ENCODE data around the gene SPOP.

Gene SPOP

DNA sequence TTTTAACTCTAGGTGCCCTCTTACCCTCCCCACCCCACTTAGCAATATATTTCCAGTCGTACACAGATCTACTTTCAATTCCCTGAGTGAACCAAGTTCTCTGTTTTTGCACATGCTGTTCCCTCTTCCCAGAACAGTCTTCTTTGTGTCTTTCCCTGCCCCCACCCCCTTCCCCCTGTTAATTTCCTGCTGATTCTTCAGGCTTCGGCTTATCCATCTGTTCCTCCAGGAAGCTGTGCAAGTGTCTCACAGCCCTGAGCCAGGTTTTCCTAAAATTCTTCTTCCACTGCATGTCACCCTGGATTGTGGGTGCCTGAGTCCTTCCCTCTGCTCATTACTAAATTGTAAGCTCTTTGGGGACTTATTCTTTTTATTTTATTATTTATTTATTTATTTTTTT lies 12.4 kb upstream of the SPOP start:
- no peak for TF ChIP-seq CTCF (IDR thresholded peaks at IDR 0.05; ENCODE audit: control insufficient read depth, extremely low read depth, insufficient read depth)
- H3K4me3 ChIP-seq (ENCODE audit: low read depth, low read length) = no peak overlapping the region
- no peak for DNase-seq (ENCODE audit: low read depth)

DNA sequence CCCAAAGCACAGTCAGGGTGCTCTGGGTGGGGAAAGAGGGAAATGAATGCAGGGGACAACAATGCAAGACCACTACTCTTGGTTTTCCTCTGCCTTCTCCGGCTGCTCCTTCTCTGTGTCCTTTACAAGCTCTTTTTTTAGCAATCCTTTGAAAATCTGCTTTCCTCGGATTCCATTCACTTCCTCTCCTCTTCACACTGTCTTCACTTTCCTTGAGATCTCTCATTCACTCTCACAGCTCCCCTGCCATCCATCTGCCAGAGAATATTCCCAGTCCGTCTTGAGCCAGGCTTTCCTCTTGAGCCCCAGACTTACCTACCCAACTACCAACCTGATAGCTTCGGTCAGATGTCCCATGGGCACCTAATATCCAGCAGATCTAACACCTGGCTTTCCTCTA lies 11.0 kb upstream of the SPOP start:
- TF ChIP-seq CTCF (IDR thresholded peaks at IDR 0.05; ENCODE audit: control insufficient read depth, extremely low read depth, insufficient read depth) = no peak
- DNase-seq (ENCODE audit: low read depth) = no peak

DNA sequence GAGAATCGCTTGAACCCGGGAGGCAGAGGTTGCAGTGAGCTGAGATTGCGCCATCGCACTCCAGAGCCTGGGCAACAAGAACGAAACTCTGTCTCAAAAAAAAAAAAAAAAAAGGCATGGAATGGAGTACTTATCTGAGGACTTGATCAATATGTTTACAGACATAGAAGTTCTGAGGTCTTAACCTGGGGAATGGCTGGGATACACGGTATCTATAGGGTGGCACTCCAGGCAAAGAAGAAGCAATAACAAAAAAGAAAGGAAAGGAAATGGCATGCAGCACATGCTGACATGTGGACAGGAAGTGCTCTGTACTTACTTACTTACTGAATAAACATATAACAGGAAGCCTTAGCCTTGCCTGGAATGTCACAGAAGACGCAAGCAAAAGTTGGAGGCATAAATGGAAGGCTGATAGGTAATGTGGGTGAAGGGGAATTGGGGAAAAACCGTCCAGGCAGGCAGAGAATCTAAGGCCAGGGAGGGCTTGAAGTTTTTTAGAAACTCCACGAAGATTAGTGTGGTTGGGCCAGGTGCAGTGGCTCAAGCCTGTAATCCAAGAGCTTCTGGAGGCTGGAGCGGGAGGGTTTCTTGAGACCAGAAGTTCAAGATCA lies 10.1 kb upstream of the SPOP start:
- no peak for TF ChIP-seq CTCF (IDR thresholded peaks at IDR 0.05; ENCODE audit: control insufficient read depth, extremely low read depth, insufficient read depth)
- no peak overlapping the region for H3K4me3 ChIP-seq (ENCODE audit: low read depth, low read length)
- no peak for DNase-seq (ENCODE audit: low read depth)

More for the DNA sequence above, 11.0 kb upstream of the SPOP start:
- no peak overlapping the region for H3K4me3 ChIP-seq (ENCODE audit: low read depth, low read length)

DNA sequence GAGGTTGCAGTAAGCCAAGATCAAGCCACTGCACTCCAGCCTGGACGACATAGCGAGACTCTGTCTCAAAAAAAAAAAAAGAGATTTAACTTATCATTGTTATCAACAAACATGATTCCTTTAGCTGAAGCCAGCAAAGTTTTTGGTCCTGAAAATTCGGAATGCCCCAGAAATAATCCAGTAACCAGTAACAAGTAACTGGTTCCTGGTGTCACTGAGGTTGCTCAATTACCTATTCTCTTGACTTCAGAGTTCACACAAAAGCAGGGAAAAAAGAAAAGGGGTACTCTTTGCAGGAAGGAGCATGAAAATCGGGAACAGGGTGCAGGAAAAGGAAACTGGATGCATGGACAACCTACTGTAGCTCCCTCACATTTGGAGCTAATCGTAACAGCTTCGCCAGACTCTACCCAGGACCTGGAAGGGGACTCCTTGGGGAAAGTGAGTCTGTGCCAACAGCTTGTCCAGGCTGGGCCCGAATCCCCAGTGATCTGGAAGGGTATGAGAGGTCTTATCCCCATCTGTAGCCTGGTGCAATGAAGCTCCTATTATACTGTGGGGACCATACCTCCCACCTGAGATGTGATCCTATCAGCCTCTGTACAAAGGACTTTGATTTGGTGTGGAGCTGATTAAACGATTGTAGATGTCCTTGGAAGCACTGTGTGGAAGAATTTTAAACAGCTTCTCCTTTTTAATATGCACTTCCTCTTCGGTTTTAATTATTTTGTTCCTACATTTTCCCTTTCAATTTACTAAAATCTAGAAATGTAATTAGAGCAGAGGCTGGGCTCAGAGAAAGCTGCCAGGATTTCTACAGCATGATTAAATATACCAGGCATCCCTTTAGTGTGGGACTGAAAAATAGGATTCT lies 3.4 kb upstream of the SPOP start:
- TF ChIP-seq CTCF (IDR thresholded peaks at IDR 0.05; ENCODE audit: control insufficient read depth, extremely low read depth, insufficient read depth) = no peak
- no peak for DNase-seq (ENCODE audit: low read depth)
- no peak overlapping the region for H3K4me3 ChIP-seq (ENCODE audit: low read depth, low read length)

DNA sequence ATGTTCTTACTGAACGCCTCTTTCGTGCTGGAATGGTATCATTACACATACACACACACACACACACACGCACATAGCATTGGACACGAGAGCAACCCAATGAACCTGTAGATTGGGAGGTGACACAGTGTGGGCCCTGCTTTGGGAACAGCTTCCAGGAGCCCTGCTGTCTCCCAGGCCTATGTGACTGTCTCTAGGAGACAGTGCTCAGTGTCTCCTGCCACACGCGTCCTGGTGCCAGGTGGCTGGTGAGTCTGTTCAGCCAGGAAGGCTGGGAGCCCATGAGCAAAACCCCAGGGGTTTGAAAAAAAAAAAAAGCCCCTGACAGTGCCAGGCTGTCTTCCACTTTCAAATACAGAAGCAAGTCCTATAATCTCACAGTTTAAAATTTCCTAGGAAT lies 2.4 kb upstream of the SPOP start:
- no peak overlapping the region for H3K4me3 ChIP-seq (ENCODE audit: low read depth, low read length)
- no peak for DNase-seq (ENCODE audit: low read depth)
- TF ChIP-seq CTCF (IDR thresholded peaks at IDR 0.05; ENCODE audit: control insufficient read depth, extremely low read depth, insufficient read depth) = no peak

DNA sequence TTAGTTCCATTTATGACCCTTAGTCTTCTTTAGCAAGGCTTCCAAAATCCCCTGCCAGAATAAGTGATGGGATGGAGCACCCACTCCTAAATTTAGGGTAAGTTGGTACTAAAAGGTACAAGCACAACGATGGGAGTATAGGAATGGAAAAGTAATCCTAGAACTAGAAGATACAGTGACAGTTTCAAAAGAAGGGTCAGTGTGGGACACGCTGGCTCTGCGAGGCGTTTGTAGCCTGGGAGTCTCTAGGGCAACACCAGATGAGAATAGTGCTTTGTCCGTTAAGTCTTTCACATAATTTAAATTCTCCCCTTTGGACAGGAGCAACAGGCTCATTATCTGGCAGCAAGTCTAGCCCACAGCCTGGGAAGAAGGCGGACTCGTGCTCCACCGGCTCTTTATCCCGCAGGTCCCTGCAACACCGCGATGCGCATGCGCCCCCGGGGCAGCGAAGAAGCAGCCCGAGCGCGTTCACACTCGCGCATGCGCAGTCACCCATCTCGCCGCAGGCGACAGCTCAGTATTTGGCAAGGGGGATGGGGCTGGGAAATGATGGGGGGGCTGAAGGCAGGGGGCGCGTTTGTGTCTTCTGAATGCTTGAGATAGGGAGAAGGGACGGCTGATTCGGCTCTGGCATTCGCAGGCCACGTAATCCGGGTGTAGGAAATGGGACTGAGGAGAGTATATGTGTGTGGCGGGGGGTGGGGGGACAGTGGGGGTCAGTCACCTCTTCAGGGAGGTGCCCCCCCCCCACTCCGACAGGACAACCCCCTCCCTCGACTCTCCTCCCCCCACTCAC lies 564 bp downstream of the SPOP start:
- TF ChIP-seq CTCF (IDR thresholded peaks at IDR 0.05; ENCODE audit: control insufficient read depth, extremely low read depth, insufficient read depth) = no peak
- DNase-seq (ENCODE audit: low read depth) = peak; percentile 63

More for the DNA sequence above, 564 bp downstream of the SPOP start:
- H3K4me3 ChIP-seq (ENCODE audit: low read depth, low read length) = peak overlapping the region; percentile 78

Data from LNCaP clone FGC (cell line).